Esophagus squamous epithelium (tissue), 4 donors: Measurements from ENCODE around the gene C19orf25.

Experiments used
- CTCF ChIP-seq, 6 experiments: fragments of 450-650 bp in 4 of 6; fragments of 200-600 bp in 2 of 6; sonication (generic) in 2 of 6; IDR thresholded peaks; one replicate each; pipeline ENCODE4 v1.5.1; 2016 to 2019; ENCODE audit warnings: antibody characterized with exemption in 6 of 6, mild to moderate bottlenecking in 4 of 6, moderate library complexity in 4 of 6
- POLR2A ChIP-seq, 4 donors: fragments of 450-650 bp; IDR thresholded peaks; one replicate each; pipeline ENCODE4 v1.6.1; 2017; ENCODE audit warnings: antibody characterized with exemption in 4 of 4, mild to moderate bottlenecking in 4 of 4, moderate library complexity in 3 of 4

GRCh38 chr19:1524287-1524971 lies 45.4 kb upstream of the C19orf25 start:
- TF ChIP-seq CTCF (IDR thresholded peaks at IDR 0.05) (no peak), POLR2A (IDR thresholded peaks at IDR 0.05) (no peak)
